GM18909 (cell line): ENCODE data around the gene IL17REL.

Source experiments
- ATAC-seq: cut with Tn5 transposase; IDR thresholded peaks from one replicate; pipeline ENCODE4 v1.9.1; 2021; ENCODE audit warnings: mild to moderate bottlenecking; ENCODE audit not compliant: unreplicated experiment, poor library complexity

IL17REL gene

DNA sequence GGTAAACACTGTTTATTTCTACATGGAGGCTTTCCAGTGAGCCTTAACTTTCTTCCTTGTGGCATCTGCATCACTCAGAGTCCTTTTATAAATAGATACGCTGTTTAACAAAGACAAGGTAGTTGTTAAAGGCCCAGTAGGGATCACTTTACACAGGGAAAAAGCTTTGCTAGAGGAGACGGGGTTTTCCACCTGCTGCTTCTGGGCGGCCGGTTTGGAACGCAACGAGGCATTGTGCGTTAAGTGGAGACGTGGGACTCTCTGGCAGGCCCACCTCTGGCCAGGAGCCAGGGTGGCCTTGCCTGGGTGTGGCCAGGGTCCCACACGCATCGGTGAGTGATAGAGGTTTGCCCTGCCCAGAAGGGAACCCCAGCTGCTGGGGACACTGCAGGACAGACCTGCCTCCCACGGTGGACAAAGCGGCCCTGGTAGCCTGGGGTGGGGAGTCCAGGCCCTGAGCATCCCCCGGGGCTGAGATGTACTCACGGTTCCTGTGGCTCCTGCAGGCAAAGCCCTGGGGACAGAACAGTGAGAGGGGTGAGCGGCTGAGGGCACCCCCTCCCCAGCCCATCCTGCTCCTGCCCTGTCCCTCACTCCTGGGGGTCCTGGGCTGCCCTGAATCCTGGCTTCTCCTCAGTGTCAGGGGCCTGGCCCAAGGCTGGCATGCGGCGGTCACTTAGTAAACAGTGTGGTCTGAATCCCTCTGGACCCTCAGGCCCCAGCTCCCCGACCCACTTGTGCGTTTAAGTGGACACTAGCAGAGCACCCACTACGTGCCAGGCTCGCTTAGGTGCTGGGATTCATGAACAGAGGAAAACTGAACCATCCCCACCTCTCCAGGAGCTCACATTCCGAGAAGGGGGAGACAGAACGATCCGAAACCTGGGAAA, 4.2 kb downstream of the IL17REL start:
- no peak for ATAC-seq

DNA sequence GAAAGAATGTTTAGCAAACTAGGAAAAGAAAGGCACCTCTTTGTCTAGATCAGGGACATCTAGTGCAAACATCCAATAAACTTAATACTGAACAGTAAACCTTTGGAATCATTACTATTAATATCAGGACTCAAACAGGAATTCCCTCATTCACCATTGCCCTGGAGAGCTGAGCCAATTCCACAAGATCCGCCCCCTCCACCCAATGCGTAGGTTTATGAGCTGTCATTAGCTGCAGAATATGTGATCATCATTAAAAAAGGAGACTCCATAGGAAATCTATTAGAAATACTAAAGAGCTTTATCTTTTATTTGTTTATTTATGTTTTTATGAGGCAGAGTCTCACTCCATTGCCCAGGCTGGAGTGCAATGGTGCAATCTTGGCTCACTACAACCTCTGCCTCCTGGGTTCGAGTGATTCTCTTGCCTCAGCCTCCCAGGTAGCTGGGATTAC, 5.5 kb downstream of the IL17REL start:
- ATAC-seq = no peak

DNA sequence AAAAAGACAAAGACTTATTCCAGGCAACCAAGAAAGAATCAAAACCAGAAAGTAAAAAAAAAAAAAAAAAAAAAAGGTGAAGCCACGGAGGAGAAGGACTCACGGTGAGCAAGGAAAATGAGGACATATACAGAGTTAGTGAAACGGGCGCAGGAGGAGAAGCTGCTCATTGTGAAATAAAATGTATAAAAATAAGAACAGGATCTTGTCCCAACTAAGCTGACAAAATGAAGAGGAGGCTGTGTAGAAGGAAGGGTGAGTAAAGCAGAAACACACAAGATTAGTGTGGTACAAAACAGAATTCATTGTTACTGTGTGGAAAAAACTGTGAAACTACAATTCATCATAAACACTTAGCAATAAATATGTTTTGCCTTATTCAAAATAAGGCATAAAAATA, 7.6 kb downstream of the IL17REL start:
- no peak for ATAC-seq

DNA sequence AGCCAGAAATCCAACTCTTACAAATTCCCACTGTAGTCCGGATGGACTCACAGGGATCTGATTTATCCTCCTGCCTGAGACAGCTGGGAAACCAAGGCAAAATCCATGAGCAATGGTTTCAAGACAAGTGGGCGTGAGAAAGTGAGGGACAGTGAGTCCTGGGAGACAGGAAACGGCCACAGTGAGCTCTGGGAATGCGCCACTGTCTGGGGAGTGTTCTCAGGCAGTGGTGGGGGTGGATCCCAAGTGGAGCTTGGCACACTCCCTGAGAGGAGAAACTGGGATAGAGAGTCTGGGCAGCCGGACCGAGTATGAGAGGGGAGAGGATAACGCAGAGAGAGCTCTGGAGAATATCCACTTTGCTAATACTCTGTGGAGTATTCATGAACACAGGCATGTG, 9.8 kb downstream of the IL17REL start:
- ATAC-seq = no peak

DNA sequence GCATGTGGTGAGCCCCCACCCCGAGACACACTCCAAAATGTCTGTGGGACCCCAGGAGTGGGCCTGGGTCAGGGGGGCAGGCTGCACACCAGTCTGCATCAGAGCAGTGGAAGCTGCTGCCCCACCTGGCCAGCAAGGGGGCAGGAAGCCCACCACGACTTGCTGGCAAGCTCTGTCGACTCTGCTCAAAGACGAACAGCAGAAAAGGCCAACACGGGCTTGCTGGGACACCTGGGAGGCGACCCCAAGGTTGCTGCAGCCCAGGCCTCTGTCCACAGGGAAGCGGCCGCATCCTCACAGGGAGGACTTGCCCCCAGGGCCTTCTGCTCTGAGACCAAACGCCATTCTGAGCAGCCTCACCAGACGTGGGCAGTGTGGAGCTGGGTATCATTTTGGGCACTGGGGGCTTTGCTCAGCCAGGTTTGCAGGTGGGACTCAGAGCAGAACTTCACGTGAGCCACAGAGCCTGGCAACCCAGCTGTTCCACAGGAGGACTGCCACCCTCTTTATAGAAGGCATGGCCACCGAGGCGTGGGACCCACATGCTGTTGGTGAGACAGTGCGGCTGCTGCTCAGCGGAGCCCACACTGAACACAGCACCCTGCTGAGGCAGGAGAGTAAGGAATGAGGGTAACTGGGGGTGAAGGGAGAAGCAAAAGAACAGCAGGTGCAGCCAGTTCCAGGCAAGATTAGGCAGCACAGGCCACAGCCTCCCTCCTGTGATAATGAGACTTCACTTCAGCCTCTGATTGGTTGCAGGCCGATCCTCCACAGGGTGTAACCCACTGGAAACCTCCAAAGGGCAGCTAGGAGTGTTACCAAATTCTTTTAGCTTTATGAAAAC, 11.0 kb downstream of the IL17REL start:
- no peak for ATAC-seq

DNA sequence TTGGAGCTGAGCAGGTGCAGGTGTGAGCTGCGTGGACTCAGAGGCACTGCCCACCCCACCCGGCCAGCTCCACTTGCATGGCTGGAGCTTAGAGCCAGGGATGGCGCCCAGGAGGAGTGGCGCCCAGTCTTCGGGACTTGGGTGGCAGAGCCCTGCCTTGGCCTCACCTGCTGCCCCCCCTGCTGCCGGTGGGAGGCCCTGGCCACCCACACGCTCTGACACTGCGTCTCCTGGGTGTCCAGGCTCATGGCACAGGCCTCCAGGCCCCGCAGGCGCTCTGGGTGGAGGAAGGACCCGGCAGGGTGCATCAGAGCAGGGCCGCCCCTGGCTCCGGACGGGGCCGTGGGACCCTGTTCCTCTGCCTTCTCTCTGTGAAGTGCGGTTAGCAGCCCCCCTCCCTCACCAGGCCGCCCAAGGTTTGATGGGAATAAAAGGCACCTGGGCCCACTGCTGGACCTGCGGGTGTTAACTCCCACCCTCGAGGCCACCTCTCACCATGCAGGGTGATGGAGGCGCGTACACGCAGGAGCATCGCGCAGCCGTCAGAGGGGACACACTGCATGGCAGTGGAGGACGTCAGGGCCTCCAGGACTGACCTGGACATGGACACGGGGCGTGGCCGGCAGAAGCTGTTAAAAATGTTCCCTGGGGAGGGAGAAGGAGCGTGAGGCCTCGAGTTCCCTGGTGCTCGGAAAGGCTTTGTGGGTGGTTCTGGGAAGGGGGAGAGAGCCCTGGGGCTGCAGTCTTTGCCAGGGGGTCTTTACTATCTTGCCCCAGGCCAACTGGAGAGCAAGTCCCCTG, 11.8 kb downstream of the IL17REL start:
- no peak for ATAC-seq

DNA sequence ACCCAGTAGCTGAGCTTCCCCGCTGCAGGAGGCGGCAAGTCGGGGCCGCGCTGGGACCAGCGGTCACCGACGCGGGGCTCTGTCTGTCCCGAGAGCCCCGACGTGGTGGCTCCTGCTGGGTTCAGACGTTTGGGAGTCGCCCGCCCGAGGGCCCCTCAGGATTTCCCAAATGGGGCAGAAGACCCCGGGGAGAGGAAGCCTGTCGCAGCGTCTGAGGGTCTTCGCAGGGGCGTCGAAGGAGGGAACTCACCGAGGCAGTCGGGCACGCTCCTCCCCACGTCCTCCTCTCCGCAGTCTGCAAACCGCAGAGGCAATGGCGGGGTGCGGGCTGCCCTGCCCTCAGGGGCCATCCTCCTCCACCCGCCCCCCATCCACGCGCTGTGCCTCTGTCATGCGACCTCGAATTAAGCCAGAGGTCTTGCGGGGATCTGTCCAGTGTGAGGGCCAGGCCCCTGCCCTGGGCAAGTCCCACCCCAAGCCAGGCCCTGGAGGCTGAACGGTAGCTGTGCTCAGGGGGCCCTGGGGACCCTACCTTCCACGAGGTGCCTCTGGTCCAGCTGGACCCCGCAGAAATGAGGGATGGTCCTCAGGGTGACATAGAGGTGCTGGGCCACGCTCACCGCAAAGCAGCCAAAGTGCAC, 12.5 kb downstream of the IL17REL start:
- ATAC-seq = no peak

DNA sequence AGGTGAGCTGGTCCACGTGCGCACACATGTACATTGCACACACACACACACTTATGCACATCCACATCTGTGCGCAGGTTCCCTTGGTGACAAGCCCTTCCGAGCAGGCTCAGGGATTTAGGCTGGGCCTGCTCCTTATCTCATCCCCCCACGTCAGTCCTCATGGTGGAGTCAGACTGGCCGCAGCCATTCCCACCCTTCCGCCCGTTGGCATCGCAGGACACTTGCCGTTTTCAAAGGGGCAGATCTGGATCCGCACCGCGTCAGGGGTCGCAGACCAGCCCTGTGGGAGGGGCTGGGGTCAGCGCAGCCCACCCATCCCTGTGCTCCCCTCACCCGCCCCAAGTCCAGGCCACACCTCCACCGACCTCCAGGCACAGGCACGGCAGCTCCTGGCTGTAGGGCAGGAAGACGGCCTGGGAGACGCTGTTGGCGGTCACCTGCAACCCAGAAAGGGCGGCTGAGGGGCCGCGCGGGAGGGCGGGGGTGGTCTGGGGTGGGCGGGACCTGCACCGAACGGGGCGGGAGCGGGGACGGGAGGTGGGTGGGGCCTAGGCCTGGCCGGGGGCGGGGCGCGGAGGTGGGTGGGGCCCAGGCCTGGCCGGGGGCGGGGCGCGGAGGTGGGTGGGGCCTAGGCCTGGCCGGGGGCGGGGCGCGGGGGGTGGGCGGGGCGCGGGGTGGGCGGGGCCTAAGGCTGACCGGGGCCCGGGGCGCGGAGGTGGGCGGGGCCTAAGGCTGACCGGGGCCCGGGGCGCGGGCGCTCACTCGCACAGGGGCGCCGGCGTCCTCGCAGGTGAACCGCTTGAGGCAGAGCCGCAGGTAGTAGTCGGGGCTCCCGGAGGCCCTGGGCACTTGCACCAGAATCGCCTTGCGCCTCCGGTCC, 13.3 kb downstream of the IL17REL start:
- no peak for ATAC-seq

DNA sequence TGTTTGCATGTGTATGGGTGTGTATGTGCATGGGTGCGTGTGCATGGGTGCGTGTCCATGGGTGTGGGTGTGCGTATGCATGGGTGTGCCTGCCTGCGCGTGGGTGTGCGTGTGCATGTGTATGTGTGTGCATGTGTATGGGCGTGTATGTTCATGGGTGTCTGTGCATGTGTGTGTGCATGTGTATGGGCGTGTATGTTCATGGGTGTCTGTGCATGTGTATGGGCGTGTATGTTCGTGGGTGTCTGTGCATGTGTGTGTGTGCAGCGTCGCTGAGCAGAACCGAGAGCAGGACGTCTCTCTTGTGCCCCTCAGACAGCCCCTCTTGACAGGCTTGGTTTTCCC, 13.9 kb downstream of the IL17REL start:
- ATAC-seq = no peak

DNA sequence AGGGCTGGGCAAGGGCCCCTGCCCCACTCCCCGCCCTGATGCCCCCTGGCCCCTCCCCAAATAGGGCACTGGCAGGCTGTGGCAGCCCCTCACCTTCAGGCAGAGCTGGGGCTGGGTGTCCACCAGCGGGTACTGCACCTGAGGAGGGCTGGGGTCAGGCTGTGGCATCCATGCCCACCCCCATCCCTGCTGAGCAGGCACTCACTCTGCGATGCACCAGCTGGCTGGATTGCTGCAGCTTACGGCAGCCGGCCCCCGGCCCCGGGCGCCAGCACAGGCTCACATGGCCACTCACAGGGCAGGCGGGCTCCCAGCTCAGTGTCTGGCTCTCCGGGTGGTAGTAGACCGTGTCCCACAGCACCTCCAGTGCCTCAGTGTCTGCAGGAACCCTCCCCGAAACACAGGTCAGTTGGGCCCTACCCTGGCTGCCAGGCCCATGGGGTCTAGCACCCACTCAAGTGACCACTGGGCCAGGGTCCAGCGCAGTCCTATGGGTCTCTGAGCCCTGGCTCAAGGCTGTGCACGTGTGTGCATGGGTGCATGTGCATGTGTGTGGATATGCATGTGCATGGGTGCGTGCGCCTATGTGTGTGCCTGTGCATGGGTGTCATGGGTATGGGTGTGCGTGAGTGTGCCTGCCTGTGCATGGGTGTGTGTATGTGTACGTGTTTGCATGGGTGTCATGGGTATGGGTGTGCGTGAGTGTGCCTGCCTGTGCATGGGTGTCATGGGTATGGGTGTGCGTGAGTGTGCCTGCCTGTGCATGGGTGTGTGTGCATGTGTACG, 14.4 kb downstream of the IL17REL start:
- ATAC-seq = no peak

DNA sequence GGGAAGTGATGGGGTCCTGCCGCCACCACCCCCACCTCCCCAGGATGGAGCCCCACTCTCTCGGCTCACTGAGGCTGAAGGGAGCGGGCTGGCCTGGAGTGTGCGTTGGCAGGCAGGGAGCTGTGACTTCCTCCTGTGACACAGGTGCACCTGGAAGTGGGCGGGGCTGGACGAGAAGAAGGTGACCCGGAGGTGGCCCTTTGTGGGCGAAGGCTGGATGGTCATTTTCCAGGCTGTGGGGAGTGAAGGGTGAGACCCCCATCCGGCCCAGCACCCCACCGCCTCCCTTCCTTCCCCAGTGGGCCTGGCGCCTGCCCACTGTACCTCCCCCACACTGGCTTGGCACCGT, 15.3 kb downstream of the IL17REL start:
- no peak for ATAC-seq

DNA sequence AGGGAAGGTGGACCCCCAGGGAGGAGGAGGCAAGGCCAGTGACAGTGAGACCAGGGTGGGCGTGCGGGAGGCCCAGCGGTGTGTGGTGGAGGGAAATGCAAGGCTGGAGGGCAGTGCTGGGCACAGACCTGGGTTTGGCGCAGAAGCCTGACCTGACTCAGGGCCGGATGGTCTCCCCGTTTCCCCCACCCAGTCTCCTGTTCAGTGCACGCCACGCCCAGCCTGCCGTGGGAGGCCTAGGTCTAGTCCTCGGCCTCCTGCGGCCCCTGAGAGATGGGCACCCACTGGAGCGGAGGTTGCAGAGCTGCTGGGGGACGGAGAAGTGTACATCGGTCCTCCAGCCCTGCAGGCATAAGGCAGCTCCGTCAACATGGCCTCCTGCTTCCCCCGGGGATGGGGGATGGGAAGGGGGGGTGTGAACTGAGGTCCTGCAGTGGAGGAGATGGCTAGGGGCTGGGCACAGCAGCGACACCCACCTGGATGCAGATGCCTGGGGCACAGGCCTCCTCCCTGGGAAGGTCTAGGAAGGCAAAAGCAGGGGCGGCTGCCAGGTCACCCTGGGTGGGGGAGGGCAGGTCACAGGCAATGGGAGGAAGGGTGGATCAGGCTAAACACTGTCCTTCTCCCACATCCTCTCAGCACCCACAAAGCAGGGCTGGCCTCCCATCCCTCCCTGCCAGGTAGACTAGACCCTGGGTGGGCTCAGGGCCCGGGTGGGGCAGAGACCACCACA, 15.9 kb downstream of the IL17REL start:
- ATAC-seq = no peak

DNA sequence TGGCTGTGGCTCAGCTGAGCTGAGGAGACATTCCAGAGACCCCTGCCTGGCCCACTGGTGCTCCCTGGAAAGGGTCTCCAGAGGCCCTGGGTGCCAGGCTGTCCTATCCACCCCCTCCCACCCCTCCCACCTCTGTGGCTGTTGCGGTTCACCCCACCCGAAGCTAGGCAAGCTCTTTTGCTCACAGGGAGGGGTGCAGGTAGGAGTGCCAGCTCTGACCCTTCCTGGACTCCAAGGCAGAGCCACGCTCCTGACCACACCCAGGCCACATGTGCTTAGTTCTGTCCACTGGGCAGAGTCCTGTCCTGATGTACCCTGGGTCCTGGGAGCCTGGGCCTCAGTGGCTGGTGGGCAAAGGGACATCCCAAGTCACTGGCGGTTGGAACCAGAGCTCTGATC, 16.4 kb downstream of the IL17REL start:
- ATAC-seq = no peak

DNA sequence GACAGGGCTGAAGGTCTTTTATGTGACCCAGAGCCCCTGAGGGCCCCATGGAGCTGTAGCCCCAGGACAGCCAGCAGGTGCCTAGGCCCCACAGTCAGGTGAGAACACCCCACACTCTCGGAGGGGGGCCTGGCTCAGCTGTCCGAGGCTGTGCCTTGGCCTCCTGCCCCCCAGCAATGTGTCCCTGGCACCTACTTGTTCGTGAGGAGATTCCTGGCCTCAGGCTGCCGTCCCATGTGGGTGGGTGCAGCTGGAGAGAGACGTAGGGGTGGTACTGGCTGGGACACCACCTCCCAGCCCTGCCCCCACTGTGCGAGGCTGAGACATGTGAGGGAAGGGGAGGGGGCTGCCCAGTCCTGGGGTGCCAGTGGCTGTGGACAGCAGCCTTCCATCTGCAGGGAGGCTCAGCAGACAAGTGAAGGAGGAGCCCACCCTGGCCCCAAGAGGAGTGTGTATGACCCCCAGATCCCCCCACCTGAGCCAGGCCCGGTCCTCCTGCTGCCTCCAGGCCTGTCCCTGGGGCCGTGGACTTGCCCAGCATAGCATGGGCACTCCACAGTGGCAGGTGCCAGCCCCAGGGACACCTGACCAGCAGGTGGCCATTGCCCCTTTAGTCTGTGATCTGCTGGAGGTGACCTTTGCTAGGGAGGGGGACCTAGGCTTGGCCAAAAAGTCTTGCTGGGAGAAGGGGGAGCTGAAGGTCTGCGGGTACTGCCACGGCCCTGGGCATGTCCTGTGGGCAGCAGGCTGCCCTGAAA, 17.0 kb downstream of the IL17REL start:
- no peak for ATAC-seq

DNA sequence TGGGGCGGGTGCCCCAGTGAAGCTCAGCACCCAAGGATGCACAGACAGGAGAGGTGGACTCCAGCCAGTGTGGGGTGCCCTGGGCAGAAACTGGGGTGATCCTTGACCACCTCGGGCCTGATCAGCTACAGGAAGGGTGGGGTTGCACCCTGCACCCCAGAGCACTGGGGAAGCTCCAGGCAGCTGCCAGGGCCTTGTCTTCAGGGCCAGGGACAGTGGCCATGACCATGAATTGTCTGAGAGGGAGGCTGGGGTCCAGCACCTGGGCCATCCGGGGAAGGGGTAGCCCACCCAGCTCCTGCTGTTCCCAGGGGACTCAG, 17.6 kb downstream of the IL17REL start:
- ATAC-seq = no peak

DNA sequence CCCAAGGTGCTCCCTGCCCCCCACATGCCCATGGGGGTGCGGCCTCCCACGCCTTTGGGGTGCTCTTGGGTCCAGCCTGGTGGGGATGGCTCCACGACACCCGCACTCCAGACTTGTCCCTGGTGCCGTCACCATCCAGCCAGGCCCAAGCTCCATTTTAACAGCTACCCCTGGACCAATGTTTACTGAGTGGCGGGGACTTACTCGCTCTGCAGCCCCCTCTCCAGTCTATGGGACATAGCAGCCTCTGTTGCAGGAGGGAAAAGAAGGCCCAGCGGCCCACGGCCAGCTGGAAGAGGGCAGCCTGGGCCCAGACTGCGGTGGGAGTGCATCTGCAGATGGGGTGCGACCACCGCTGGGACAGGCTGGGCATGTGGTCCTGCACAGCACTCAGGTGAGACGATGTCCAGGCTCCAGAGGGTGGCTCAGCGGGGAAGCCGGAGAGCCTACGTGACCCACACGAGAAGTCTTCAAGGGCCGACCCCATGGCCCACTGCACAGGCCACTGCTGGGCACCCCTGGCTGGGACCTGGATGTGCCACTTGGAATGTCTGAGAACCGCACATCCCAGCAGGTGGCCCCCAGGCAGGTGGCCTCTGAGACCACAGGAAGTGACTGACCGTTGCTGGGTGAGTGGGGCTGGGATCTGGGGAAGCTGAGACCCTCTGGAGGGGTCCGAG, 18.1 kb downstream of the IL17REL start:
- ATAC-seq = no peak
